B cell (primary cell): ENCODE measurements around the gene CMTM6. TPM values are rescaled to one million over a fixed set of nuclear protein-coding genes. Genes with fewer than 3 reads are reported as not detected.
"Not testable (repeated sequence)": the region's sequence is repeated elsewhere in the genome, so short reads cannot be mapped to it uniquely, and the experiment has no call there.

Experiments used
- ATAC-seq: fragments of 200-7000 bp; cut with Tn5 transposase; one replicate; pipeline ENCODE4 v1.10.0; 2021; ENCODE audit warnings: low read depth, mild to moderate bottlenecking, moderate number of reproducible peaks, moderate library complexity
- CTCF ChIA-PET: fragments of 350-600 bp; sonication (Branson Sonifier 250); formaldehyde crosslinking; loops from one replicate; lab custom pipeline; 2021; ENCODE audit warnings: antibody characterized with exemption, inconsistent platforms; lab: Charles Lee
- POLR2A ChIA-PET: fragments of 350-600 bp; sonication (Branson Sonifier 250); formaldehyde crosslinking; loops from one replicate; lab custom pipeline; 2021; ENCODE audit warnings: antibody characterized with exemption; lab: Charles Lee
- DNase-seq: peaks from one replicate; pipeline ENCODE4 v3.0.0; 2013
- H2AFZ ChIP-seq: 2 replicates; pipeline ENCODE4 v1.6.1; 2012; ENCODE audit warnings: mild to moderate bottlenecking, low read depth, low read length; ENCODE audit not compliant: insufficient read depth, poor library complexity, severe bottlenecking
- H3K27ac ChIP-seq, 2 donors: 1 replicate in 1 of 2; 2 replicates in 1 of 2; pipeline ENCODE4 v1.5.1; 2012 to 2013; ENCODE audit warnings: low read length in 2 of 2, mild to moderate bottlenecking in 2 of 2, moderate library complexity in 1 of 2
- H3K27me3 ChIP-seq, 4 experiments: fragments of 200-600 bp in 1 of 4; sonication (generic) in 1 of 4; replicated peaks in 1 of 4; 1 replicate in 2 of 4; 2 replicates in 2 of 4; pipeline versions ENCODE4 v1.6.1 to v1.7.0; 2013 to 2016; ENCODE audit warnings: low read length in 3 of 4, mild to moderate bottlenecking in 2 of 4, mixed read lengths in 1 of 4, moderate library complexity in 1 of 4; ENCODE audit not compliant: insufficient read depth in 4 of 4, control insufficient read depth in 3 of 4; ENCODE audit errors: control extremely low read depth in 1 of 4
- H3K36me3 ChIP-seq, 2 experiments: replicated peaks in 1 of 2; 1 replicate in 1 of 2; 2 replicates in 1 of 2; pipeline versions ENCODE4 v1.6.1 to v1.7.1; 2013; ENCODE audit warnings: low read length in 1 of 2; ENCODE audit not compliant: insufficient read depth in 2 of 2, control insufficient read depth in 1 of 2; ENCODE audit errors: control extremely low read depth in 1 of 2, extremely low read depth in 1 of 2
- H3K4me1 ChIP-seq, 2 donors: fragments of 200-600 bp in 1 of 2; sonication (generic) in 1 of 2; 1 replicate in 1 of 2; 2 replicates in 1 of 2; pipeline versions ENCODE4 v1.5.1 to v1.6.1; 2013 to 2017; ENCODE audit warnings: low read length in 2 of 2; ENCODE audit not compliant: control insufficient read depth in 2 of 2, insufficient read depth in 2 of 2
- H3K4me2 ChIP-seq: replicated peaks from 2 replicates; pipeline ENCODE3; 2012; ENCODE audit warnings: mild to moderate bottlenecking, low read depth, low read length; ENCODE audit not compliant: poor library complexity, severe bottlenecking
- H3K4me3 ChIP-seq, 5 experiments: fragments of 200-600 bp in 1 of 5; sonication (generic) in 1 of 5; 1 replicate in 3 of 5; 2 replicates in 2 of 5; pipeline versions ENCODE4 v1.5.1 to v1.7.0; 2011 to 2016; ENCODE audit warnings: low read length in 4 of 5, mild to moderate bottlenecking in 4 of 5, low read depth in 2 of 5, control low read depth in 1 of 5, moderate library complexity in 1 of 5; ENCODE audit not compliant: insufficient read depth in 1 of 5; ENCODE audit errors: control extremely low read depth in 1 of 5, extremely low read depth in 1 of 5
- H3K79me2 ChIP-seq: fragments of 200-600 bp; sonication (generic); one replicate; pipeline ENCODE4 v1.6.0; 2016; ENCODE audit warnings: low read length; ENCODE audit not compliant: control insufficient read depth, insufficient read depth
- H3K9ac ChIP-seq: fragments of 200-600 bp; sonication (generic); 2 replicates; pipeline ENCODE4 v1.6.1; 2017; ENCODE audit warnings: mild to moderate bottlenecking, low read length, moderate library complexity
- H3K9me3 ChIP-seq, 3 donors: one replicate each; pipeline versions ENCODE4 v1.6.1 to v1.7.1; 2013; ENCODE audit warnings: low read length in 2 of 3; ENCODE audit not compliant: control insufficient read depth in 2 of 3, insufficient read depth in 1 of 3; ENCODE audit errors: control extremely low read depth in 1 of 3
- H4K20me1 ChIP-seq: 2 replicates; pipeline ENCODE4 v1.6.0; 2012; ENCODE audit warnings: mild to moderate bottlenecking, low read length; ENCODE audit not compliant: insufficient read depth, control insufficient read depth, poor library complexity, severe bottlenecking
- H3K27ac Mint-ChIP-seq: one replicate; pipeline ENCODE4 v1.8.0; 2021; ENCODE audit warnings: mixed read lengths
- H3K27me3 Mint-ChIP-seq: one replicate; pipeline ENCODE4 v1.8.0; 2021; ENCODE audit warnings: mixed read lengths
- H3K4me1 Mint-ChIP-seq: one replicate; pipeline ENCODE4 v1.8.0; 2021; ENCODE audit warnings: mixed read lengths
- H3K4me3 Mint-ChIP-seq: one replicate; pipeline ENCODE4 v1.8.0; 2021; ENCODE audit warnings: mixed read lengths
- H3K9me3 Mint-ChIP-seq: one replicate; pipeline ENCODE4 v1.8.0; 2022; ENCODE audit warnings: mixed read lengths; ENCODE audit not compliant: insufficient read depth
- EZH2 ChIP-seq: IDR thresholded peaks from 2 replicates; pipeline ENCODE4 v1.6.1; 2012; ENCODE audit warnings: borderline replicate concordance, low read depth, mild to moderate bottlenecking, moderate library complexity, low read length; ENCODE audit not compliant: insufficient read depth, poor library complexity, severe bottlenecking
- WGBS: methylation state at CpG from one replicate; pipeline ENCODE4 v1.1.5; 2013; ENCODE audit warnings: missing lambda C conversion rate; ENCODE audit not compliant: insufficient coverage; 5-methylcytosine and 5-hydroxymethylcytosine counted together
- intact Hi-C: fragments of 100-400 bp; cut with micrococcal nuclease; formaldehyde crosslinking; loops from one replicate; pipeline ENCODE4 v1.10.0; 2022
- polyA plus RNA-seq: library from polyadenylated mRNA; depleted of rRNA; stranded (reverse); fragments of >200 nt; gene quantifications from 2 replicates; pipeline ENCODE4 v1.2.3, GENCODE V29; 2012
- total RNA-seq, 2 donors: library from RNA; stranded (reverse); fragments of 120-200 nt in 1 of 2; gene quantifications; 1 replicate in 1 of 2; 2 replicates in 1 of 2; pipeline versions ENCODE4 v1.2.3 to v1.2.4, GENCODE V29; 2013 to 2022
- TF ChIP-seq, protein P1 (sequence below): fragments of 200-600 bp; IDR thresholded peaks from one replicate; pipeline ENCODE4 v1.8.0; 2022; ENCODE audit warnings: antibody characterized with exemption, mild to moderate bottlenecking

CMTM6 gene
- total and polyA plus RNA-seq, 2 donors (not counting 1 experiment from before 2014, with no cell fraction given), result 19.2 to 66.3 TPM

DNA sequence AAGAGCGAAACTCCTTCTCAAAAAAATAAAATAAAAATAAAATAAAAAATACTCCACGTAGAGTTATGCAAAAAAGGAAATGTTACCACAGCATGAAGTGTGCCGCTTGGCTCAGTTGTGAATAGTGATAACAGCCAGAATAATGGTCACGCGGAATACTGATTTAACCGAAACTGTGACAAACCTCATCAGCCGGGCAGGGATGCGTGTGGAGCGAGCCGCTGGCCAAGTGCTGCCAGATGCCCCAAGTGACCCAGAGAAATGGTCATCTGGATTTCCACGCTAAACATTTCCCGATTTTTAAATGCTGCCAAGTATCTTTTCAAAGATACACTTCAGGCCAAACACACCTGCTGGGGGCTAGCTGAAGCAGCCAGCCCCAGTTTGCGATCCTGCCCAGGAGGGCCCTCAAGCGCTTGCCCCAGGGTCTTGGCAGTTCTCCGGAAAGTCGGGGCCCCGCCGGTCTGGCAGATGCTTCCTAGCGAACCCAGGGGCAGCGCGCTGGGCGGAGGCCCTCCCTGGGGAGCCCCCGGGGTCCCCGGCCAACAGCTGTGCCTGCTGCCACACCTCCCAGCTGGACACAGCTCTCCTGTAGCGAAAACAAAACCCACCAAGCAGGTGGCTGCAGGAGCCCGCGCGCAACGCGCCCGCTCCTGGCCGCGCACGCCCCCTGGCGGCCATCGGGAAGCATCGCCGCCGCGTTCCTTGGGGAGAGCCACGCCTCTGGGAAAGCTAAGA lies 35.1 kb downstream of the CMTM6 start:
- peak overlapping the region; percentile 77 for H3K4me3 Mint-ChIP-seq
- H3K79me2 ChIP-seq, result peaks cover 26% of the 10 kb centered on the region
- H4K20me1 ChIP-seq, result peaks cover 16% of the 10 kb centered on the region
- H3K9ac ChIP-seq, result peak overlapping the region; percentile 64
- peak overlapping the region in 4 of 5 experiments; percentile 49 to 64 (median 58) for H3K4me3 ChIP-seq
- peak; percentile 87 for DNase-seq
- WGBS, result 14% methylated on average over 38 of the region's 41 CpGs
- H2AFZ ChIP-seq, result peak overlapping the region; percentile 66
- H3K27ac ChIP-seq, result peak overlapping the region; percentile 70
- peaks cover 29 to 44% of the 10 kb centered on the region in 2 donors for H3K4me1 ChIP-seq
- H3K4me1 Mint-ChIP-seq, result peaks cover 54% of the 10 kb centered on the region
- ATAC-seq, result peak; percentile 78
- no peaks in the 10 kb centered on the region for H3K27me3 ChIP-seq
- no peak for TF ChIP-seq EZH2
- TF ChIP-seq, protein P1, sequence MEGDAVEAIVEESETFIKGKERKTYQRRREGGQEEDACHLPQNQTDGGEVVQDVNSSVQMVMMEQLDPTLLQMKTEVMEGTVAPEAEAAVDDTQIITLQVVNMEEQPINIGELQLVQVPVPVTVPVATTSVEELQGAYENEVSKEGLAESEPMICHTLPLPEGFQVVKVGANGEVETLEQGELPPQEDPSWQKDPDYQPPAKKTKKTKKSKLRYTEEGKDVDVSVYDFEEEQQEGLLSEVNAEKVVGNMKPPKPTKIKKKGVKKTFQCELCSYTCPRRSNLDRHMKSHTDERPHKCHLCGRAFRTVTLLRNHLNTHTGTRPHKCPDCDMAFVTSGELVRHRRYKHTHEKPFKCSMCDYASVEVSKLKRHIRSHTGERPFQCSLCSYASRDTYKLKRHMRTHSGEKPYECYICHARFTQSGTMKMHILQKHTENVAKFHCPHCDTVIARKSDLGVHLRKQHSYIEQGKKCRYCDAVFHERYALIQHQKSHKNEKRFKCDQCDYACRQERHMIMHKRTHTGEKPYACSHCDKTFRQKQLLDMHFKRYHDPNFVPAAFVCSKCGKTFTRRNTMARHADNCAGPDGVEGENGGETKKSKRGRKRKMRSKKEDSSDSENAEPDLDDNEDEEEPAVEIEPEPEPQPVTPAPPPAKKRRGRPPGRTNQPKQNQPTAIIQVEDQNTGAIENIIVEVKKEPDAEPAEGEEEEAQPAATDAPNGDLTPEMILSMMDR, result peak; percentile 98
- ChIA-PET POLR2A (interaction anchor here (0.7 to 1.7 kb wide), 6 partner anchors 10 to 93 kb away, joined by 3 to 8 read pairs (median 4); no protein-coding TSS in a partner anchor), CTCF (interaction anchor here (0.6 to 6.0 kb wide), 56 partner anchors 11 to 291 kb away, joined by 3 to 238 read pairs (median 7); partner anchors contain the start of genes CMTM6, CMTM7 and CNOT10)
- H3K4me2 ChIP-seq, result peak overlapping the region; percentile 89
- intact Hi-C loops, result loop anchor here (1.0 to 5.0 kb wide), 6 partner anchors 35 to 290 kb away; partner anchors contain the start of gene CMTM6
- H3K36me3 ChIP-seq, result peaks cover 6 to 15% of the 10 kb centered on the region in 2 experiments
- H3K27ac Mint-ChIP-seq, result peak overlapping the region; percentile 85
- H3K9me3 Mint-ChIP-seq, result no peaks in the 10 kb centered on the region
- no peaks in the 10 kb centered on the region for H3K9me3 ChIP-seq
- no peaks in the 10 kb centered on the region for H3K27me3 Mint-ChIP-seq

DNA sequence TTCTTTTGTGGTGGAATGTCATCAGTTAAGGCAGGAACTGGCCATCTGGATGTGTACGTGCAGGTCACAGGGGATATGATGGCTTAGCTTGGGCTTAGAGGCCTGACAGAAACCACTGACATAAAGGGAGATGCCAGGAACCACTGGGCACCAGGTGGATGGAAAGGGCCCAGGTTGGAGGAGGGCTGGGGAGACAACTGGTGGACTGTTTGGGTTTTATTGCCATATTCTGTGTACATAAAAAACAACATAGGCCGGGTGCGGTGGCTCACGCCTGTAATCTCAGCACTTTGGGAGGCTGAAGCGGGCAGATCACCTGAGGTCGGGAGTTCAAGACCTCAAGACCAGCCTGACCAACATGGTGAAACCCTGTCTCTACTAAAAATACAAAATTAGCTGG lies 35.8 kb downstream of the CMTM6 start:
- POLR2A ChIA-PET, H3K27me3 Mint-ChIP-seq, H3K9ac ChIP-seq, H3K4me2 ChIP-seq, H2AFZ ChIP-seq, H3K9me3 ChIP-seq, DNase-seq, H3K27me3 ChIP-seq, H3K4me3 ChIP-seq, ATAC-seq, H3K9me3 Mint-ChIP-seq: not testable (repeated sequence)
- intact Hi-C loops, result loop anchor here (1.0 to 5.0 kb wide), 5 partner anchors 35 to 171 kb away; partner anchors contain the start of gene CMTM6
- peaks cover 16% of the 10 kb centered on the region for H4K20me1 ChIP-seq
- peak overlapping the region in 1 of 2 donors; percentile 33 for H3K27ac ChIP-seq
- peak overlapping the region; percentile 70 for H3K27ac Mint-ChIP-seq
- H3K4me1 ChIP-seq, result peaks cover 29 to 48% of the 10 kb centered on the region in 2 donors
- peak overlapping the region; percentile 56 for H3K4me3 Mint-ChIP-seq
- peaks cover 24% of the 10 kb centered on the region for H3K79me2 ChIP-seq
- 89% methylated on average over 5 of the region's 6 CpGs for WGBS
- H3K4me1 Mint-ChIP-seq, result peaks cover 54% of the 10 kb centered on the region
- CTCF ChIA-PET, result interaction anchor here (0.8 to 6.0 kb wide), 28 partner anchors 10 to 218 kb away, joined by 3 to 238 read pairs (median 15); partner anchors contain the start of genes CMTM7 and CNOT10
- H3K36me3 ChIP-seq, result peaks cover 3 to 14% of the 10 kb centered on the region in 2 experiments

DNA sequence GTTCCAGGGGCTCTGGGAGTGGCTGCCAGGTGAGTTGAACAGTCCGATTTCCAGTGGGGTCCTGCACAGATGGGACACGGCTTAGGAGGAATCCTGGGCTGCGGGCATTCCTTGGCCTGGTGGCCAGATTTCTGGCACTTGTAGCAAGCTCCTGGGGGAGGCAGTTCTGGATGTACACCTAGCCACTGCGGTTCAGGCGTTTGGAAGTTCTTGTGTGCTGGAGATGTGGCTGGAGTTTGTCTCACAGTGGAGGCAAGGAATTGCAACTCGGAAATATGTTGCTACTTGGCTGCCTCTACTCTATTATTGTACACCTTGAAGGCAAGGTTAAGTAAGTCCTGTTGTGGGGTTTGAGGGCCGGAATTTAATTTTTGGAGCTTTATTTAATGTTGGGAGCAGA lies 37.9 kb downstream of the CMTM6 start:
- POLR2A ChIA-PET, ATAC-seq, H3K27me3 ChIP-seq, H3K36me3 ChIP-seq, H3K9me3 ChIP-seq, H3K27me3 Mint-ChIP-seq, H2AFZ ChIP-seq, H3K4me3 ChIP-seq, H3K9ac ChIP-seq, DNase-seq, H4K20me1 ChIP-seq, H3K27ac ChIP-seq, H3K4me2 ChIP-seq, H3K4me3 Mint-ChIP-seq, H3K9me3 Mint-ChIP-seq: not testable (repeated sequence)
- 92% methylated on average over 2 of the region's 7 CpGs for WGBS
- Mint-ChIP-seq H3K27ac (peak overlapping the region; percentile 54), H3K4me1 (peaks cover 48% of the 10 kb centered on the region)
- H3K4me1 ChIP-seq, result peaks cover 35 to 51% of the 10 kb centered on the region in 2 donors
- CTCF ChIA-PET, result interaction anchor here (0.6 to 1.2 kb wide), 3 partner anchors 45 to 249 kb away, joined by 3 to 5 read pairs (median 4); no protein-coding TSS in a partner anchor
- H3K79me2 ChIP-seq, result peaks cover 16% of the 10 kb centered on the region
- intact Hi-C loops, result loop anchor here (5.0 kb wide), 1 partner anchor 38 kb away; the partner anchor contains the start of gene CMTM6
